HEK293 (cell line): Measurements from ENCODE around the gene GALNTL6.
A peak's percentile ranks its signal among the peaks of the same experiment; 100 is the strongest.

Experiments used
- CTCF ChIA-PET: fragments of 350-600 bp; formaldehyde crosslinking; extraction: SDS; loops from one replicate; lab custom pipeline; 2021; ENCODE audit warnings: antibody characterized with exemption; lab: Yijun Ruan, JAX
- POLR2A ChIA-PET: fragments of 300-600 bp; formaldehyde crosslinking; extraction: SDS; loops from one replicate; lab custom pipeline; 2020; ENCODE audit warnings: antibody characterized with exemption, inconsistent platforms; lab: Yijun Ruan, JAX
- H3K27ac ChIP-seq: fragments of 200-500 bp; sonication (Bioruptor generic); 2 replicates; pipeline ENCODE4 v1.5.1; 2014; ENCODE audit warnings: low read depth, low read length, control low read depth, inconsistent platforms; ENCODE audit errors: extremely low read depth
- H3K36me3 ChIP-seq, 2 experiments: fragments of 200-500 bp in 1 of 2; sonication (Bioruptor generic) in 1 of 2; 1 replicate in 1 of 2; 2 replicates in 1 of 2; pipeline ENCODE4 v1.5.1; 2014 to 2017; ENCODE audit warnings: inconsistent platforms in 2 of 2, low read length in 2 of 2; ENCODE audit not compliant: control insufficient read depth in 2 of 2, insufficient read depth in 1 of 2
- H3K4me1 ChIP-seq: fragments of 200-500 bp; sonication (Bioruptor generic); 2 replicates; pipeline ENCODE4 v1.5.1; 2014; ENCODE audit warnings: mild to moderate bottlenecking, low read length, inconsistent platforms; ENCODE audit not compliant: control insufficient read depth, insufficient read depth
- H3K4me3 ChIP-seq: 2 replicates; pipeline ENCODE4 v1.5.1; 2011; ENCODE audit warnings: low read depth, mild to moderate bottlenecking, control low read depth, low read length, moderate library complexity
- H3K9me3 ChIP-seq: fragments of 200-500 bp; sonication (Bioruptor generic); 2 replicates; pipeline ENCODE4 v1.5.1; 2014; ENCODE audit warnings: low read depth, low read length, inconsistent platforms; ENCODE audit not compliant: control insufficient read depth, insufficient read depth
- BCL11A ChIP-seq: fragments of 450-650 bp; formaldehyde crosslinking; IDR thresholded peaks from 2 replicates; pipeline ENCODE4 v1.5.1; 2016; ENCODE audit warnings: low read depth, missing biosample characterization, missing genetic modification characterization
- PBX3 ChIP-seq: sonication (generic); formaldehyde crosslinking; IDR thresholded peaks from 2 replicates; pipeline ENCODE4 v1.8.1; 2022; ENCODE audit warnings: mild to moderate bottlenecking, moderate library complexity, missing genetic modification reagents
- REPIN1 ChIP-seq: fragments of 450-650 bp; formaldehyde crosslinking; IDR thresholded peaks from 2 replicates; pipeline ENCODE4 v1.5.1; 2017; ENCODE audit warnings: missing biosample characterization, missing genetic modification characterization, low read depth
- SP2 ChIP-seq: fragments of 450-650 bp; formaldehyde crosslinking; IDR thresholded peaks from 2 replicates; pipeline ENCODE4 v1.5.1; 2016; ENCODE audit warnings: missing biosample characterization, missing genetic modification characterization
- SP7 ChIP-seq: fragments of 450-650 bp; formaldehyde crosslinking; IDR thresholded peaks from 2 replicates; pipeline ENCODE4 v1.5.1; 2016; ENCODE audit warnings: missing biosample characterization, missing genetic modification characterization
- TCF7L2 ChIP-seq: IDR thresholded peaks from 2 replicates; pipeline ENCODE4 v1.6.1; 2011; ENCODE audit warnings: low read depth, mild to moderate bottlenecking, inconsistent platforms, low read length, moderate library complexity, borderline replicate concordance
- ZBTB21 ChIP-seq: fragments of 450-650 bp; formaldehyde crosslinking; IDR thresholded peaks from 2 replicates; pipeline ENCODE4 v1.5.1; 2017; ENCODE audit warnings: missing biosample characterization, missing genetic modification characterization
- ZBTB44 ChIP-seq: fragments of 450-650 bp; IDR thresholded peaks from 2 replicates; pipeline ENCODE4 v1.5.1; 2018; ENCODE audit warnings: missing biosample characterization, mild to moderate bottlenecking, missing genetic modification characterization
- ZNF10 ChIP-seq: fragments of 450-650 bp; formaldehyde crosslinking; IDR thresholded peaks from 2 replicates; pipeline ENCODE4 v1.5.1; 2017; ENCODE audit warnings: missing biosample characterization, missing genetic modification characterization
- ZNF155 ChIP-seq: fragments of 450-650 bp; formaldehyde crosslinking; IDR thresholded peaks from 2 replicates; pipeline ENCODE4 v1.5.1; 2016; ENCODE audit warnings: missing biosample characterization, missing genetic modification characterization
- ZNF16 ChIP-seq: fragments of 450-650 bp; formaldehyde crosslinking; IDR thresholded peaks from 2 replicates; pipeline ENCODE4 v1.5.1; 2016; ENCODE audit warnings: low read depth, missing biosample characterization, missing genetic modification characterization
- ZNF175 ChIP-seq: fragments of 450-650 bp; formaldehyde crosslinking; IDR thresholded peaks from 2 replicates; pipeline ENCODE4 v1.5.1; 2016; ENCODE audit warnings: missing biosample characterization, missing genetic modification characterization
- ZNF211 ChIP-seq: fragments of 450-650 bp; formaldehyde crosslinking; IDR thresholded peaks from 2 replicates; pipeline ENCODE4 v1.5.1; 2016; ENCODE audit warnings: low read depth, missing biosample characterization, missing genetic modification characterization
- ZNF274 ChIP-seq, 2 experiments: fragments of 200-500 bp in 1 of 2; fragments of 450-650 bp in 1 of 2; sonication (Bioruptor generic) in 1 of 2; formaldehyde crosslinking in 1 of 2; IDR thresholded peaks; 2 replicates each; pipeline versions ENCODE4 v1.5.1 to v1.6.1; 2014 to 2016; ENCODE audit warnings: borderline replicate concordance in 1 of 2, inconsistent platforms in 1 of 2, low read length in 1 of 2, missing biosample characterization in 1 of 2, missing genetic modification characterization in 1 of 2
- ZNF341 ChIP-seq: fragments of 450-650 bp; formaldehyde crosslinking; IDR thresholded peaks from 2 replicates; pipeline ENCODE4; 2016; ENCODE audit warnings: low read depth, missing biosample characterization, missing genetic modification characterization
- ZNF362 ChIP-seq: fragments of 450-650 bp; formaldehyde crosslinking; IDR thresholded peaks from 2 replicates; pipeline ENCODE4 v1.5.1; 2016; ENCODE audit warnings: missing biosample characterization, missing genetic modification characterization
- ZNF423 ChIP-seq: fragments of 450-650 bp; formaldehyde crosslinking; IDR thresholded peaks from 2 replicates; pipeline ENCODE4 v1.5.1; 2016; ENCODE audit warnings: missing biosample characterization, missing genetic modification characterization
- ZNF513 ChIP-seq: fragments of 450-650 bp; IDR thresholded peaks from 2 replicates; pipeline ENCODE4 v1.5.1; 2018; ENCODE audit warnings: missing biosample characterization, missing genetic modification characterization
- ZNF621 ChIP-seq: fragments of 450-650 bp; formaldehyde crosslinking; IDR thresholded peaks from 2 replicates; pipeline ENCODE4 v1.5.1; 2017; ENCODE audit warnings: missing biosample characterization, missing genetic modification characterization
- ZNF670 ChIP-seq: fragments of 450-650 bp; formaldehyde crosslinking; IDR thresholded peaks from 2 replicates; pipeline ENCODE4 v1.5.1; 2016; ENCODE audit warnings: missing biosample characterization, missing genetic modification characterization, low read depth
- ZNF777 ChIP-seq: fragments of 450-650 bp; formaldehyde crosslinking; IDR thresholded peaks from 2 replicates; pipeline ENCODE4 v1.5.1; 2017; ENCODE audit warnings: missing biosample characterization, missing genetic modification characterization, borderline replicate concordance
- ZSCAN4 ChIP-seq: fragments of 450-650 bp; formaldehyde crosslinking; IDR thresholded peaks from 2 replicates; pipeline ENCODE4 v1.5.1; 2017; ENCODE audit warnings: missing biosample characterization, missing genetic modification characterization

GALNTL6 gene

GRCh38 chr4:172869621-172870268 lies 1056.5 kb downstream of the GALNTL6 start:
- Histone ChIP-seq H3K27ac (no peak overlapping the region), H3K9me3 (no peaks in the 10 kb centered on the region), H3K36me3 (no peaks in the 10 kb centered on the region), H3K4me1 (no peaks in the 10 kb centered on the region), H3K4me3 (no peak overlapping the region)
- ChIA-PET POLR2A (no interaction called here), CTCF (no interaction called here)
- TF ChIP-seq ZNF16 (no peak), ZBTB44 (tag by site-specific recombination) (no peak), ZNF777 (no peak), SP2 (tag by site-specific recombination) (no peak), ZNF274 (IDR thresholded peaks at IDR 0.05; ENCODE audit: low read length) (no peak), ZNF274 (tag by site-specific recombination; IDR thresholded peaks at IDR 0.05; ENCODE audit: borderline replicate concordance) (no peak), ZNF362 (tag by site-specific recombination) (no peak), ZNF423 (tag by site-specific recombination) (no peak), ZNF513 (peak; percentile 72)

- TF ChIP-seq ZNF670 (tag by site-specific recombination): no peak
- TF ChIP-seq ZSCAN4 (tag by site-specific recombination): 0 out of 2 replicates have a peak, but pooled peaks have one; percentile 23
- H3K4me1 ChIP-seq: no peaks in the 10 kb centered on the region
- H3K27ac ChIP-seq: no peak overlapping the region
- ChIA-PET CTCF (interaction anchor here (0.7 kb wide), 1 partner anchor 22 kb away, joined by 4 read pairs; no protein-coding TSS in a partner anchor), POLR2A (no interaction called here)
- no peaks in the 10 kb centered on the region for H3K36me3 ChIP-seq
- no peak overlapping the region for H3K4me3 ChIP-seq
- no peaks in the 10 kb centered on the region for H3K9me3 ChIP-seq
Observed at GRCh38 chr4:172871381-172871780, 1058.2 kb downstream of the GALNTL6 start.

GRCh38 chr4:172874944-172875343 lies 1061.7 kb downstream of the GALNTL6 start:
- no peak for TF ChIP-seq REPIN1 (tag by site-specific recombination)
- TF ChIP-seq SP7: no peak
- TF ChIP-seq ZNF621 (tag by site-specific recombination): no peak
- TF ChIP-seq TCF7L2: no peak
- TF ChIP-seq ZNF341 (tag by site-specific recombination): no peak
- no peak for TF ChIP-seq PBX3 (CRISPR knock-in tag)
- no peak for TF ChIP-seq ZBTB21
- no peak for TF ChIP-seq ZNF155 (tag by site-specific recombination)
- no peak for TF ChIP-seq BCL11A (tag by site-specific recombination)
- no peak for TF ChIP-seq ZNF211 (tag by site-specific recombination)
- no peak for TF ChIP-seq ZNF175 (tag by site-specific recombination)
- TF ChIP-seq ZNF10 (tag by site-specific recombination): no peak
- H3K27ac ChIP-seq: no peak overlapping the region
- ChIA-PET POLR2A (no interaction called here), CTCF (interaction anchor here (0.6 kb wide), 1 partner anchor 45 kb away, joined by 3 read pairs; no protein-coding TSS in a partner anchor)
- H3K4me1 ChIP-seq: no peaks in the 10 kb centered on the region
- no peaks in the 10 kb centered on the region for H3K9me3 ChIP-seq
- H3K4me3 ChIP-seq: no peak overlapping the region
- H3K36me3 ChIP-seq: no peaks in the 10 kb centered on the region
